Gastroesophageal sphincter (tissue), 3 donors: ENCODE measurements around the gene CSRNP3.

ENCODE experiments used
- EP300 ChIP-seq: sonication (generic); formaldehyde crosslinking; IDR thresholded peaks from one replicate; pipeline ENCODE4 v1.6.1; 2017; ENCODE audit warnings: antibody characterized with exemption, mild to moderate bottlenecking
- POLR2A ChIP-seq, 2 donors: fragments of 450-650 bp; IDR thresholded peaks; one replicate each; pipeline ENCODE4 v1.6.1; 2017; ENCODE audit warnings: antibody characterized with exemption in 2 of 2, mild to moderate bottlenecking in 2 of 2, moderate library complexity in 1 of 2
- POLR2AphosphoS5 ChIP-seq: sonication (generic); formaldehyde crosslinking; IDR thresholded peaks from one replicate; pipeline ENCODE4 v1.6.1; 2017; ENCODE audit warnings: antibody characterized with exemption
- TF ChIP-seq, protein P1 (sequence below), 4 experiments: fragments of 200-600 bp in 2 of 4; fragments of 450-650 bp in 2 of 4; sonication (generic) in 1 of 4; IDR thresholded peaks; one replicate each; pipeline ENCODE4 v1.5.1; 2017 to 2019; ENCODE audit warnings: antibody characterized with exemption in 4 of 4, mild to moderate bottlenecking in 2 of 4, moderate library complexity in 2 of 4

GRCh38 chr2:165522719-165523118 is 53.2 kb downstream of the CSRNP3 start:
- TF ChIP-seq EP300 (no peak), POLR2AphosphoS5 (no peak), POLR2A (IDR thresholded peaks at IDR 0.05) (no peak)
- TF ChIP-seq, protein P1, sequence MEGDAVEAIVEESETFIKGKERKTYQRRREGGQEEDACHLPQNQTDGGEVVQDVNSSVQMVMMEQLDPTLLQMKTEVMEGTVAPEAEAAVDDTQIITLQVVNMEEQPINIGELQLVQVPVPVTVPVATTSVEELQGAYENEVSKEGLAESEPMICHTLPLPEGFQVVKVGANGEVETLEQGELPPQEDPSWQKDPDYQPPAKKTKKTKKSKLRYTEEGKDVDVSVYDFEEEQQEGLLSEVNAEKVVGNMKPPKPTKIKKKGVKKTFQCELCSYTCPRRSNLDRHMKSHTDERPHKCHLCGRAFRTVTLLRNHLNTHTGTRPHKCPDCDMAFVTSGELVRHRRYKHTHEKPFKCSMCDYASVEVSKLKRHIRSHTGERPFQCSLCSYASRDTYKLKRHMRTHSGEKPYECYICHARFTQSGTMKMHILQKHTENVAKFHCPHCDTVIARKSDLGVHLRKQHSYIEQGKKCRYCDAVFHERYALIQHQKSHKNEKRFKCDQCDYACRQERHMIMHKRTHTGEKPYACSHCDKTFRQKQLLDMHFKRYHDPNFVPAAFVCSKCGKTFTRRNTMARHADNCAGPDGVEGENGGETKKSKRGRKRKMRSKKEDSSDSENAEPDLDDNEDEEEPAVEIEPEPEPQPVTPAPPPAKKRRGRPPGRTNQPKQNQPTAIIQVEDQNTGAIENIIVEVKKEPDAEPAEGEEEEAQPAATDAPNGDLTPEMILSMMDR (IDR thresholded peaks at IDR 0.05), result no peak
